IPS-18a (cell line): Measurements from ENCODE around the gene AGO4.
"Not testable (repeated sequence)": the region's sequence is repeated elsewhere in the genome, so short reads cannot be mapped to it uniquely, and the experiment has no call there.

ENCODE experiments used
- H3K27ac ChIP-seq: one replicate; pipeline ENCODE4 v1.5.1; 2013; ENCODE audit warnings: low read length
- H3K27me3 ChIP-seq: one replicate; pipeline ENCODE4 v1.6.1; 2013; ENCODE audit warnings: mild to moderate bottlenecking, low read length; ENCODE audit not compliant: control insufficient read depth, insufficient read depth
- H3K36me3 ChIP-seq: one replicate; pipeline ENCODE4 v1.6.1; 2013; ENCODE audit warnings: low read depth, low read length; ENCODE audit not compliant: control insufficient read depth
- H3K4me1 ChIP-seq: one replicate; pipeline ENCODE4 v1.6.1; 2013; ENCODE audit warnings: low read depth, low read length; ENCODE audit not compliant: control insufficient read depth
- H3K4me3 ChIP-seq: one replicate; pipeline ENCODE4 v1.5.1; 2013; ENCODE audit warnings: low read length
- H3K9ac ChIP-seq: one replicate; pipeline ENCODE4 v1.6.1; 2013; ENCODE audit warnings: mild to moderate bottlenecking, low read length, moderate library complexity
- H3K9me3 ChIP-seq: one replicate; pipeline ENCODE4 v1.6.1; 2013; ENCODE audit warnings: low read depth, low read length; ENCODE audit not compliant: control insufficient read depth

AGO4 gene

GRCh38 chr1:35887508-35887907 is 79.7 kb downstream of the AGO4 start:
- Histone ChIP-seq H3K27me3 (no peaks in the 10 kb centered on the region), H3K27ac (no peak overlapping the region), H3K4me1 (peaks cover 30% of the 10 kb centered on the region), H3K9ac (no peak overlapping the region), H3K4me3 (peak overlapping the region; percentile 65), H3K36me3 (peaks cover 26% of the 10 kb centered on the region), H3K9me3 (no peaks in the 10 kb centered on the region)

DNA sequence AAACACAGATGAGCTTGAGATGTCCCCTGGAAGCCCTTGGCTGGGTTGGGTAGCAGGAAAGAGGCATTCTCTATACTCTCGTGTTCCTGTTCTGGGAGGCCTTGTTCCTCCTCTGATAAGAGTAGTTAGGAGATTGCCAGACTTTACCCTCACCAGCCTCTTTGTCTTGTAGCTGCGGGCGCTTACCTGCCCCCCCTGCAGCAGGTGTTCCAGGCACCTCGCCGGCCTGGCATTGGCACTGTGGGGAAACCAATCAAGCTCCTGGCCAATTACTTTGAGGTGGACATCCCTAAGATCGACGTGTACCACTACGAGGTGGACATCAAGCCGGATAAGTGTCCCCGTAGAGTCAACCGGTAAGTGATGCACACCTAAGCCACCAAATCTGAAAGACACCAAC is 80.4 kb downstream of the AGO4 start:
- Histone ChIP-seq H3K4me1 (peaks cover 30% of the 10 kb centered on the region), H3K36me3 (peaks cover 34% of the 10 kb centered on the region), H3K27me3 (no peaks in the 10 kb centered on the region), H3K9me3 (no peaks in the 10 kb centered on the region), H3K4me3 (no peak overlapping the region), H3K27ac (no peak overlapping the region), H3K9ac (no peak overlapping the region)

DNA sequence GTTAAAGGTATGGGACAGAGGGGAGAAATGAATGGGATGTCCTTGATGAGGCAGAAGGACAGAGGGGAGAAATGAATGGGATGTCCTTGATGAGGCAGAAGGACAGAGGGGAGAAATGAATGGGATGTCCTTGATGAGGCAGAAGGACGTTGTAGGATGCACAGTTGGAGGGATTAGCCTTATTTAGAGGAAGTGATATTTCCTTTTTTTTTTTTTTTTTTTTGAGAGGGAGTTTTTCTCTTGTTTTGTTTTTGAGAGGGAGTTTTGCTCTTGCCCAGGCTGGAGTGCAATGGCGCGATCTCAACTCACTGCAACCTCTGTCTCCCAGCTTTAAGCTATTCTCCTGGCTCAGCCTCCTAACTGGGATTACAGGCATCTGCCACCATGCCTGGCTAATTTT is 81.2 kb downstream of the AGO4 start:
- not testable (repeated sequence) for H3K27ac ChIP-seq, H3K9ac ChIP-seq, H3K4me3 ChIP-seq, H3K27me3 ChIP-seq, H3K9me3 ChIP-seq
- H3K36me3 ChIP-seq = peaks cover 41% of the 10 kb centered on the region
- H3K4me1 ChIP-seq = peaks cover 30% of the 10 kb centered on the region

DNA sequence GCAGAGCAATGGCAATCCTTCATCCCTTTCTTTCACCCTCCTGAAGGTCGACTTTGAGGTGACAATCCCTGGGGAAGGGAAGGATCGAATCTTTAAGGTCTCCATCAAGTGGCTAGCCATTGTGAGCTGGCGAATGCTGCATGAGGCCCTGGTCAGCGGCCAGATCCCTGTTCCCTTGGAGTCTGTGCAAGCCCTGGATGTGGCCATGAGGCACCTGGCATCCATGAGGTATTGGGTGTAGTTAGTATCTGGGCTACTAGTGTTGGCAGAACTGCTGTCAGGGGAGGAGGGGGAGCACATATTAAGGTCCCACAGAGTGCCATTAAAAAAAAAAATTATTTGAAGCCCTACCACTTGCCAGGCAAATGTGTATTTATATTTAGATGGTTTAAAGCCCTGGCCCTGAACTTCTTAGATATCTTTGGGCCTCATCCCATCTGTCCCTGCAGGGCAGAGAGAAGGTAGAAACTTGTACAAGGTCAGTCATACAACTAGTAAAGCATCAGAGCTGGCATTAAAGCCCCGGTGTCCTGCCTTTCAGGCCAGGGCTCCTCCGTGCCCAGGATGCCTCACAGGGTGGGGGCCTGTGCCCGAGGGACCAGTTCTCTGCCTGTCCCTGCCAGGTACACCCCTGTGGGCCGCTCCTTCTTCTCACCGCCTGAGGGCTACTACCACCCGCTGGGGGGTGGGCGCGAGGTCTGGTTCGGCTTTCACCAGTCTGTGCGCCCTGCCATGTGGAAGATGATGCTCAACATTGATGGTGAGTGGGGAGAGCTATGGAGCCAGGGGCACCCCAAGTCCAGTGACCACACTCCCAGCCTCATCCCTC is 85.4 kb downstream of the AGO4 start:
- H3K36me3 ChIP-seq = peaks cover 77% of the 10 kb centered on the region
- H3K27me3 ChIP-seq = no peaks in the 10 kb centered on the region
- no peak overlapping the region for H3K27ac ChIP-seq
- H3K9ac ChIP-seq = no peak overlapping the region
- no peaks in the 10 kb centered on the region for H3K4me1 ChIP-seq
- H3K9me3 ChIP-seq = no peaks in the 10 kb centered on the region
- H3K4me3 ChIP-seq = no peak overlapping the region

DNA sequence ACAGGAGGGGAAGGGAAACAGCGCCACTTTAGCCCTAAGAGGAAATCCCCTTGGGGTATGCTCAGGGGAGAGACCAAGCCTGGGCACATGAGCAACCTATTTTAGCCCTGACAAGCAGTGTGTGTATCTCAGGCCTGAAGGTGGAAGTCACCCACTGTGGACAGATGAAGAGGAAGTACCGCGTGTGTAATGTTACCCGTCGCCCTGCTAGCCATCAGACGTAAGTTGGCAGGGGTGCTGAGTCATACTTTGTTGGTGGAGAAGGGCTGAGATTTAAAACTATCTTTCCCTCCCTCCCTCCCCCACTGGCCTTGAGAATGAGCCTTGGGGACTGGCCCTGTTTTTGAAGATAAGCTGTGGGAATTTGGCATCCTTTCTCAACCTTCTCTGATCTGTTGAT is 86.4 kb downstream of the AGO4 start:
- Histone ChIP-seq H3K4me1 (no peaks in the 10 kb centered on the region), H3K27ac (no peak overlapping the region), H3K4me3 (no peak overlapping the region), H3K9ac (no peak overlapping the region), H3K9me3 (no peaks in the 10 kb centered on the region), H3K36me3 (peaks cover 81% of the 10 kb centered on the region), H3K27me3 (no peaks in the 10 kb centered on the region)

GRCh38 chr1:35894656-35895055 is 86.8 kb downstream of the AGO4 start:
- H3K36me3 ChIP-seq = peaks cover 86% of the 10 kb centered on the region
- no peaks in the 10 kb centered on the region for H3K9me3 ChIP-seq
- no peak overlapping the region for H3K9ac ChIP-seq
- H3K27me3 ChIP-seq = no peaks in the 10 kb centered on the region
- H3K27ac ChIP-seq = no peak overlapping the region
- no peaks in the 10 kb centered on the region for H3K4me1 ChIP-seq
- no peak overlapping the region for H3K4me3 ChIP-seq

- Histone ChIP-seq H3K27me3 (no peaks in the 10 kb centered on the region), H3K4me1 (no peaks in the 10 kb centered on the region), H3K9ac (no peak overlapping the region), H3K27ac (no peak overlapping the region), H3K4me3 (no peak overlapping the region), H3K36me3 (peaks cover 69% of the 10 kb centered on the region), H3K9me3 (no peaks in the 10 kb centered on the region)
Measured at GRCh38 chr1:35899941-35900340, 92.1 kb downstream of the AGO4 start.

DNA sequence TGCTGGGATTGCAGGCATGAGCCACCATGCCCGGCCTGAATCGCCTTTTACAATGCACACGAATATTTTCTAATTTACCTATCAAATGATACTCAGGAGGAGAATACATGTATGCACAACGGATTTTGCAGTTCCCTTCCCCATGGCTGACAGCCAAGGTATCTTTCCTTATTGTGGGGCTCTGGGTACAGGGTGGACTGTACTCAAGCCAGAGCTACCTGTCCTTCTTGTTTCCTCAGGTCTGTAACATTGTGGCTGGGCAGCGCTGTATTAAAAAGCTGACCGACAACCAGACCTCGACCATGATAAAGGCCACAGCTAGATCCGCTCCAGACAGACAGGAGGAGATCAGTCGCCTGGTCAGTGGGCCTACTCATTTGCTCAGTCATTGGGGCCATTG is 93.4 kb downstream of the AGO4 start:
- H3K27me3 ChIP-seq = no peaks in the 10 kb centered on the region
- peaks cover 69% of the 10 kb centered on the region for H3K36me3 ChIP-seq
- H3K4me1 ChIP-seq = no peaks in the 10 kb centered on the region
- H3K27ac ChIP-seq = no peak overlapping the region
- no peak overlapping the region for H3K4me3 ChIP-seq
- H3K9me3 ChIP-seq = no peaks in the 10 kb centered on the region
- H3K9ac ChIP-seq = no peak overlapping the region

GRCh38 chr1:35902671-35903070 is 94.9 kb downstream of the AGO4 start:
- peaks cover 69% of the 10 kb centered on the region for H3K36me3 ChIP-seq
- no peaks in the 10 kb centered on the region for H3K4me1 ChIP-seq
- H3K9me3 ChIP-seq = no peaks in the 10 kb centered on the region
- H3K27ac ChIP-seq = no peak overlapping the region
- no peak overlapping the region for H3K4me3 ChIP-seq
- H3K27me3 ChIP-seq = no peaks in the 10 kb centered on the region
- no peak overlapping the region for H3K9ac ChIP-seq
